ENCODE results near the gene STIM2. TPM values are rescaled to one million over a fixed set of nuclear protein-coding genes. Genes with fewer than 3 reads are reported as not detected.

The STIM2 gene
- total RNA-seq, result 13.1 and 17.0 TPM in 2 replicates

GRCh38 chr4:26860157-26860921 lies at the start of gene STIM2:
Gene STIM2 (plus strand): TSS chr4:26860841.

All from bronchial smooth muscle cell (primary cell).